ENCODE measurements around the gene DKC1.

Gene DKC1

GRCh38 chrX:154805696-154806091 lies 43.0 kb downstream of the DKC1 start:
- CTCF ChIA-PET = interaction anchor here (0.6 kb wide), 1 partner anchor 25 kb away, joined by 3 read pairs; no protein-coding TSS in a partner anchor
- TF ChIP-seq ZNF335 (tag by site-specific recombination; conservative IDR thresholded peaks at IDR 0.05) (peak; percentile 53), HOXD13 (CRISPR knock-in tag; IDR thresholded peaks at IDR 0.05; ENCODE audit: borderline replicate concordance) (no peak), ZNF776 (tag by site-specific recombination; IDR thresholded peaks at IDR 0.05; ENCODE audit: borderline replicate concordance) (no peak), ZSCAN18 (tag by site-specific recombination; IDR thresholded peaks at IDR 0.05) (no peak), ZNF621 (tag by site-specific recombination; IDR thresholded peaks at IDR 0.05) (no peak), ZNF624 (tag by site-specific recombination; IDR thresholded peaks at IDR 0.05) (no peak), ZIC2 (tag by site-specific recombination; IDR thresholded peaks at IDR 0.05) (no peak), HOXC10 (CRISPR knock-in tag; IDR thresholded peaks at IDR 0.05) (no peak), ZNF660 (tag by site-specific recombination; IDR thresholded peaks at IDR 0.05) (no peak), ZNF169 (tag by site-specific recombination; IDR thresholded peaks at IDR 0.05) (no peak), ZNF580 (tag by site-specific recombination; IDR thresholded peaks at IDR 0.05) (no peak), KLF16 (tag by site-specific recombination; IDR thresholded peaks at IDR 0.05) (0 out of 2 replicates have a peak, but pooled peaks have one; percentile 12), SP3 (tag by site-specific recombination; IDR thresholded peaks at IDR 0.05) (0 out of 2 replicates have a peak, but pooled peaks have one; percentile 9), ZNF404 (tag by site-specific recombination; IDR thresholded peaks at IDR 0.05) (no peak), ZNF274 (IDR thresholded peaks at IDR 0.05; ENCODE audit: low read length) (no peak), ZNF274 (tag by site-specific recombination; IDR thresholded peaks at IDR 0.05; ENCODE audit: borderline replicate concordance) (no peak), ZNF132 (tag by site-specific recombination; IDR thresholded peaks at IDR 0.05; ENCODE audit: borderline replicate concordance) (no peak), ZNF645 (tag by site-specific recombination; IDR thresholded peaks at IDR 0.05) (no peak), ZBTB17 (tag by site-specific recombination; IDR thresholded peaks at IDR 0.05) (0 out of 2 replicates have a peak, but pooled peaks have one; percentile 6), ZSCAN4 (tag by site-specific recombination; IDR thresholded peaks at IDR 0.05) (no peak), ZNF174 (tag by site-specific recombination; IDR thresholded peaks at IDR 0.05) (no peak)
- TF ChIP-seq, protein P1, sequence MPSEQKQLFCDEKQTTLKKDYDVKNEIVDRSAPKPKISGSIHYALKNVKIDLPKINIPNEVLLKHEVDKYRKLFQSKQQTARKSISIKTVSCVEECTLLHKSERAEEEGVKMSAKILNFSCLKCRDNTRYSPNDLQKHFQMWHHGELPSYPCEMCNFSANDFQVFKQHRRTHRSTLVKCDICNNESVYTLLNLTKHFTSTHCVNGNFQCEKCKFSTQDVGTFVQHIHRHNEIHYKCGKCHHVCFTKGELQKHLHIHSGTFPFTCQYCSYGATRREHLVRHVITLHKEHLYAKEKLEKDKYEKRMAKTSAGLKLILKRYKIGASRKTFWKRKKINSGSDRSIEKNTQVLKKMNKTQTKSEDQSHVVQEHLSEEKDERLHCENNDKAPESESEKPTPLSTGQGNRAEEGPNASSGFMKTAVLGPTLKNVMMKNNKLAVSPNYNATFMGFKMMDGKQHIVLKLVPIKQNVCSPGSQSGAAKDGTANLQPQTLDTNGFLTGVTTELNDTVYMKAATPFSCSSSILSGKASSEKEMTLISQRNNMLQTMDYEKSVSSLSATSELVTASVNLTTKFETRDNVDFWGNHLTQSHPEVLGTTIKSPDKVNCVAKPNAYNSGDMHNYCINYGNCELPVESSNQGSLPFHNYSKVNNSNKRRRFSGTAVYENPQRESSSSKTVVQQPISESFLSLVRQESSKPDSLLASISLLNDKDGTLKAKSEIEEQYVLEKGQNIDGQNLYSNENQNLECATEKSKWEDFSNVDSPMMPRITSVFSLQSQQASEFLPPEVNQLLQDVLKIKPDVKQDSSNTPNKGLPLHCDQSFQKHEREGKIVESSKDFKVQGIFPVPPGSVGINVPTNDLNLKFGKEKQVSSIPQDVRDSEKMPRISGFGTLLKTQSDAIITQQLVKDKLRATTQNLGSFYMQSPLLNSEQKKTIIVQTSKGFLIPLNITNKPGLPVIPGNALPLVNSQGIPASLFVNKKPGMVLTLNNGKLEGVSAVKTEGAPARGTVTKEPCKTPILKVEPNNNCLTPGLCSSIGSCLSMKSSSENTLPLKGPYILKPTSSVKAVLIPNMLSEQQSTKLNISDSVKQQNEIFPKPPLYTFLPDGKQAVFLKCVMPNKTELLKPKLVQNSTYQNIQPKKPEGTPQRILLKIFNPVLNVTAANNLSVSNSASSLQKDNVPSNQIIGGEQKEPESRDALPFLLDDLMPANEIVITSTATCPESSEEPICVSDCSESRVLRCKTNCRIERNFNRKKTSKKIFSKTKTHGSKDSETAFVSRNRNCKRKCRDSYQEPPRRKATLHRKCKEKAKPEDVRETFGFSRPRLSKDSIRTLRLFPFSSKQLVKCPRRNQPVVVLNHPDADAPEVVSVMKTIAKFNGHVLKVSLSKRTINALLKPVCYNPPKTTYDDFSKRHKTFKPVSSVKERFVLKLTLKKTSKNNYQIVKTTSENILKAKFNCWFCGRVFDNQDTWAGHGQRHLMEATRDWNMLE (tag by site-specific recombination; conservative IDR thresholded peaks at IDR 0.05; ENCODE audit: low read depth) = no peak
- TF ChIP-seq, protein P2, sequence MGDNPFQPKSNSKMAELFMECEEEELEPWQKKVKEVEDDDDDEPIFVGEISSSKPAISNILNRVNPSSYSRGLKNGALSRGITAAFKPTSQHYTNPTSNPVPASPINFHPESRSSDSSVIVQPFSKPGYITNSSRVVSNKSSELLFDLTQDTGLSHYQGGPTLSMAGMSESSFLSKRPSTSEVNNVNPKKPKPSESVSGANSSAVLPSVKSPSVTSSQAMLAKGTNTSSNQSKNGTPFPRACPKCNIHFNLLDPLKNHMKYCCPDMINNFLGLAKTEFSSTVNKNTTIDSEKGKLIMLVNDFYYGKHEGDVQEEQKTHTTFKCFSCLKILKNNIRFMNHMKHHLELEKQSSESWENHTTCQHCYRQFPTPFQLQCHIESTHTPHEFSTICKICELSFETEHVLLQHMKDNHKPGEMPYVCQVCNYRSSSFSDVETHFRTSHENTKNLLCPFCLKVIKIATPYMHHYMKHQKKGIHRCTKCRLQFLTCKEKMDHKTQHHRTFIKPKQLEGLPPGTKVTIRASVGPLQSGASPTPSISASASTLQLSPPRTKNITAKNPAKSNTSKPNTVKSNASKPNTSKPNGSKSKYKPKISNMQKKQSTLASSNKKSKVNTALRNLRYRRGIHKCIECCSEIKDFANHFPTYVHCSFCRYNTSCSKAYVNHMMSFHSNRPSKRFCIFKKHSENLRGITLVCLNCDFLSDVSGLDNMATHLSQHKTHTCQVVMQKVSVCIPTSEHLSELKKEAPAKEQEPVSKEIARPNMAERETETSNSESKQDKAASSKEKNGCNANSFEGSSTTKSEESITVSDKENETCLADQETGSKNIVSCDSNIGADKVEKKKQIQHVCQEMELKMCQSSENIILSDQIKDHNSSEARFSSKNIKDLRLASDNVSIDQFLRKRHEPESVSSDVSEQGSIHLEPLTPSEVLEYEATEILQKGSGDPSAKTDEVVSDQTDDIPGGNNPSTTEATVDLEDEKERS (tag by site-specific recombination; IDR thresholded peaks at IDR 0.05) = no peak
- TF ChIP-seq, protein P3, sequence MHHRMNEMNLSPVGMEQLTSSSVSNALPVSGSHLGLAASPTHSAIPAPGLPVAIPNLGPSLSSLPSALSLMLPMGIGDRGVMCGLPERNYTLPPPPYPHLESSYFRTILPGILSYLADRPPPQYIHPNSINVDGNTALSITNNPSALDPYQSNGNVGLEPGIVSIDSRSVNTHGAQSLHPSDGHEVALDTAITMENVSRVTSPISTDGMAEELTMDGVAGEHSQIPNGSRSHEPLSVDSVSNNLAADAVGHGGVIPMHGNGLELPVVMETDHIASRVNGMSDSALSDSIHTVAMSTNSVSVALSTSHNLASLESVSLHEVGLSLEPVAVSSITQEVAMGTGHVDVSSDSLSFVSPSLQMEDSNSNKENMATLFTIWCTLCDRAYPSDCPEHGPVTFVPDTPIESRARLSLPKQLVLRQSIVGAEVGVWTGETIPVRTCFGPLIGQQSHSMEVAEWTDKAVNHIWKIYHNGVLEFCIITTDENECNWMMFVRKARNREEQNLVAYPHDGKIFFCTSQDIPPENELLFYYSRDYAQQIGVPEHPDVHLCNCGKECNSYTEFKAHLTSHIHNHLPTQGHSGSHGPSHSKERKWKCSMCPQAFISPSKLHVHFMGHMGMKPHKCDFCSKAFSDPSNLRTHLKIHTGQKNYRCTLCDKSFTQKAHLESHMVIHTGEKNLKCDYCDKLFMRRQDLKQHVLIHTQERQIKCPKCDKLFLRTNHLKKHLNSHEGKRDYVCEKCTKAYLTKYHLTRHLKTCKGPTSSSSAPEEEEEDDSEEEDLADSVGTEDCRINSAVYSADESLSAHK (tag by site-specific recombination; IDR thresholded peaks at IDR 0.05) = no peak

More at GRCh38 chrX:154805696-154806091, 43.0 kb downstream of the DKC1 start:
- H3K36me3 ChIP-seq (ENCODE audit: control insufficient read depth in 2 of 2, insufficient read depth in 1 of 2, low read length in 2 of 2) = no peaks in the 10 kb centered on the region
- POLR2A ChIA-PET = interaction anchor here (0.6 to 1.3 kb wide), 5 partner anchors 8 to 210 kb away, joined by 3 to 14 read pairs (median 4); partner anchors contain the start of gene DKC1
- no peaks in the 10 kb centered on the region for H3K9me3 ChIP-seq (ENCODE audit: control insufficient read depth, insufficient read depth, low read depth, low read length)
- H3K4me1 ChIP-seq (ENCODE audit: control insufficient read depth, insufficient read depth, low read length) = peaks cover 7% of the 10 kb centered on the region
- H3K27ac ChIP-seq (ENCODE audit: extremely low read depth, low read depth, low read length) = no peak overlapping the region
- H3K4me3 ChIP-seq (ENCODE audit: low read depth, low read length) = peak overlapping the region; percentile 24
